HepG2 (cell line): ENCODE data around the gene BICRAL. TPM values are rescaled to one million over a fixed set of nuclear protein-coding genes. Genes with fewer than 3 reads are reported as not detected.

Source experiments
- ADNP ChIP-seq: sonication (generic); formaldehyde crosslinking; IDR thresholded peaks from 2 replicates; pipeline ENCODE4 v1.4.0; 2020; ENCODE audit warnings: missing genetic modification reagents
- CCDC6 ChIP-seq: sonication (generic); formaldehyde crosslinking; IDR thresholded peaks from 2 replicates; pipeline ENCODE4 v1.8.1; 2022; ENCODE audit warnings: mild to moderate bottlenecking, missing genetic modification reagents, moderate library complexity
- HDAC6 ChIP-seq: fragments of 200-600 bp; sonication (generic); IDR thresholded peaks from 2 replicates; pipeline ENCODE4 v1.7.0; 2017; ENCODE audit warnings: mild to moderate bottlenecking, antibody characterized with exemption, low read length, low read depth
- IKZF4 ChIP-seq: sonication (generic); formaldehyde crosslinking; IDR thresholded peaks from 2 replicates; pipeline ENCODE4 v1.5.1; 2020; ENCODE audit warnings: borderline replicate concordance, mild to moderate bottlenecking, low read depth, missing genetic modification reagents; ENCODE audit errors: not compliant biosample characterization
- REPIN1 ChIP-seq: sonication (generic); formaldehyde crosslinking; IDR thresholded peaks from 2 replicates; pipeline ENCODE4 v1.8.0; 2022; ENCODE audit warnings: missing genetic modification reagents, low read depth, mild to moderate bottlenecking, borderline replicate concordance
- ZNF550 ChIP-seq: sonication (generic); formaldehyde crosslinking; IDR thresholded peaks from 2 replicates; pipeline ENCODE4 v1.4.0; 2020; ENCODE audit warnings: mild to moderate bottlenecking, missing genetic modification reagents, borderline replicate concordance
- polyA plus RNA-seq, 8 experiments: library from polyadenylated mRNA; depleted of rRNA in 3 of 8; stranded (reverse) in 7 of 8; unstranded in 1 of 8; fragments of >200 nt; fragmentation: Illumina TruSeq in 4 of 8; extraction: Trizol in 4 of 8; gene quantifications; 2 replicates each; pipeline versions ENCODE4 v1.2.1 to v1.2.3, GENCODE V29; 2011 to 2016; ENCODE audit warnings: low read depth in 4 of 8, missing spikeins in 1 of 8, mixed read lengths in 1 of 8; ENCODE audit not compliant: insufficient read depth in 1 of 8
- total RNA-seq, 5 experiments: library from RNA; depleted of rRNA; stranded (reverse); fragments of >200 nt; fragmentation: Illumina TruSeq; extraction: Trizol; gene quantifications; 2 replicates each; pipeline ENCODE4 v1.2.3, GENCODE V29; 2016; ENCODE audit warnings: low read depth in 1 of 5
- TF ChIP-seq, protein P1 (sequence below): sonication (generic); formaldehyde crosslinking; IDR thresholded peaks from 2 replicates; pipeline ENCODE4 v1.4.0; 2020; ENCODE audit warnings: mild to moderate bottlenecking, missing genetic modification reagents
- TF ChIP-seq, protein P2 (sequence below): sonication (generic); formaldehyde crosslinking; IDR thresholded peaks from 2 replicates; pipeline ENCODE4 v1.4.0; 2020; ENCODE audit warnings: mild to moderate bottlenecking, missing genetic modification reagents
- TF ChIP-seq, protein P3 (sequence below): sonication (generic); formaldehyde crosslinking; IDR thresholded peaks from 2 replicates; pipeline ENCODE4 v1.4.0; 2020; ENCODE audit warnings: missing genetic modification reagents, borderline replicate concordance
- TF ChIP-seq, protein P4 (sequence below): sonication (generic); formaldehyde crosslinking; IDR thresholded peaks from 2 replicates; pipeline ENCODE4 v1.8.0; 2022; ENCODE audit warnings: mild to moderate bottlenecking, missing genetic modification reagents; ENCODE audit not compliant: insufficient replicate concordance
- TF ChIP-seq, protein P5 (sequence below): sonication (generic); formaldehyde crosslinking; conservative IDR thresholded peaks from 2 replicates; pipeline ENCODE4 v1.8.0; 2022; ENCODE audit warnings: missing genetic modification reagents
- TF ChIP-seq, protein P6 (sequence below): sonication (generic); formaldehyde crosslinking; IDR thresholded peaks from 2 replicates; pipeline ENCODE4 v1.5.1; 2020; ENCODE audit warnings: mild to moderate bottlenecking, missing genetic modification reagents, moderate library complexity

The BICRAL gene
- total and polyA plus RNA-seq, 2 of the 13 experiments (the other 11 are each of a cell fraction or from before 2014, with no cell fraction given): 5.0 to 13.5 TPM

DNA sequence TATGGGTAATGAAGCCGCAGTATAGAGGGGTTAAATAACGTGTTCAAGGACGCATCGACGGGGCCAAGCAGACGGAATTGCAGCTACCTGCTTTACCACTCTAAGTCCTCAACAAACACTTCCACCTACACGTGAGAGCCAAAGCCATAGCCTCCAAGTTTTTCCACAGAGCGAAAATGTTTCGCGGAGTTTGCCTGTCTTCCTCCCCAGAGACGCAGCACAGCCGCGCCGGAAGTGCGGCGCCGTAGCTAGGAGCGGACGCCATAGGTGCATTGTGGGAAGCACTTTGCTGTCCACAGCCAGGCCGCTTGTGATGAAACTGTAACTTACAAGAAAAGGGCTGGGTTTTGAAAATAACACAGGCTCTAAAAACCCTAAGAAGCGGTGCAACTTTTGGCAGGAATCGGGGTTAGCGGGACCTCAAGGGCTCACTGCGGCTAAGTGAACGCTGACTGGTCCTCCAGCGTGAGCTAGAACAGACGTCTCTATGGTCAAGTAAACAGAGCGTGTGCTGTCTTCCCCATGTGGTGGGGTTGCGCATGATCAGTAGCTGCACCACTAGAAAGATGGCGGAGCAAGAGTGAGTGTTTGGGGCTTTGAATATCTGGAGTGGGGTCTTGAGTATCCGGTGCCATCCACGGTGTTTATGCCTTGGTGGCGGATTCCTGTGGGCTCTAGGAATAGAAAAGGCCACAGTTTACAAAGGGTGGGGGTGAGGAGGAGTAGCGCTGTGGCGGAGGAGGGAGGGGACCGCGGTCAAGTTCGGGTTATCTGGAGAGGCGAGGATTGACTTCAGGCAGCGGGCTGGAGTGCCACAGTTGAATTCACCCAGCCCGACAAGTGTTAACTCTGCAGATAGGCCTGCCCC, 97.8 kb downstream of the BICRAL start, which contains the start of gene RPL7L1 (continued):
- TF ChIP-seq, protein P1, sequence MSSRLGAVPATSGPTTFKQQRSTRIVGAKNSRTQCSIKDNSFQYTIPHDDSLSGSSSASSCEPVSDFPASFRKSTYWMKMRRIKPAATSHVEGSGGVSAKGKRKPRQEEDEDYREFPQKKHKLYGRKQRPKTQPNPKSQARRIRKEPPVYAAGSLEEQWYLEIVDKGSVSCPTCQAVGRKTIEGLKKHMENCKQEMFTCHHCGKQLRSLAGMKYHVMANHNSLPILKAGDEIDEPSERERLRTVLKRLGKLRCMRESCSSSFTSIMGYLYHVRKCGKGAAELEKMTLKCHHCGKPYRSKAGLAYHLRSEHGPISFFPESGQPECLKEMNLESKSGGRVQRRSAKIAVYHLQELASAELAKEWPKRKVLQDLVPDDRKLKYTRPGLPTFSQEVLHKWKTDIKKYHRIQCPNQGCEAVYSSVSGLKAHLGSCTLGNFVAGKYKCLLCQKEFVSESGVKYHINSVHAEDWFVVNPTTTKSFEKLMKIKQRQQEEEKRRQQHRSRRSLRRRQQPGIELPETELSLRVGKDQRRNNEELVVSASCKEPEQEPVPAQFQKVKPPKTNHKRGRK: no peak
- TF ChIP-seq, protein P2, sequence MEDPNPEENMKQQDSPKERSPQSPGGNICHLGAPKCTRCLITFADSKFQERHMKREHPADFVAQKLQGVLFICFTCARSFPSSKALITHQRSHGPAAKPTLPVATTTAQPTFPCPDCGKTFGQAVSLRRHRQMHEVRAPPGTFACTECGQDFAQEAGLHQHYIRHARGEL (CRISPR knock-in tag): no peak
- no peak for TF ChIP-seq ADNP
- TF ChIP-seq, protein P3, sequence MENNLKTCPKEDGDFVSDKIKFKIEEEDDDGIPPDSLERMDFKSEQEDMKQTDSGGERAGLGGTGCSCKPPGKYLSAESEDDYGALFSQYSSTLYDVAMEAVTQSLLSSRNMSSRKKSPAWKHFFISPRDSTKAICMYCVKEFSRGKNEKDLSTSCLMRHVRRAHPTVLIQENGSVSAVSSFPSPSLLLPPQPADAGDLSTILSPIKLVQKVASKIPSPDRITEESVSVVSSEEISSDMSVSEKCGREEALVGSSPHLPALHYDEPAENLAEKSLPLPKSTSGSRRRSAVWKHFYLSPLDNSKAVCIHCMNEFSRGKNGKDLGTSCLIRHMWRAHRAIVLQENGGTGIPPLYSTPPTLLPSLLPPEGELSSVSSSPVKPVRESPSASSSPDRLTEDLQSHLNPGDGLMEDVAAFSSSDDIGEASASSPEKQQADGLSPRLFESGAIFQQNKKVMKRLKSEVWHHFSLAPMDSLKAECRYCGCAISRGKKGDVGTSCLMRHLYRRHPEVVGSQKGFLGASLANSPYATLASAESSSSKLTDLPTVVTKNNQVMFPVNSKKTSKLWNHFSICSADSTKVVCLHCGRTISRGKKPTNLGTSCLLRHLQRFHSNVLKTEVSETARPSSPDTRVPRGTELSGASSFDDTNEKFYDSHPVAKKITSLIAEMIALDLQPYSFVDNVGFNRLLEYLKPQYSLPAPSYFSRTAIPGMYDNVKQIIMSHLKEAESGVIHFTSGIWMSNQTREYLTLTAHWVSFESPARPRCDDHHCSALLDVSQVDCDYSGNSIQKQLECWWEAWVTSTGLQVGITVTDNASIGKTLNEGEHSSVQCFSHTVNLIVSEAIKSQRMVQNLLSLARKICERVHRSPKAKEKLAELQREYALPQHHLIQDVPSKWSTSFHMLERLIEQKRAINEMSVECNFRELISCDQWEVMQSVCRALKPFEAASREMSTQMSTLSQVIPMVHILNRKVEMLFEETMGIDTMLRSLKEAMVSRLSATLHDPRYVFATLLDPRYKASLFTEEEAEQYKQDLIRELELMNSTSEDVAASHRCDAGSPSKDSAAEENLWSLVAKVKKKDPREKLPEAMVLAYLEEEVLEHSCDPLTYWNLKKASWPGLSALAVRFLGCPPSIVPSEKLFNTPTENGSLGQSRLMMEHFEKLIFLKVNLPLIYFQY (CRISPR knock-in tag): peak; percentile 36
- no peak for TF ChIP-seq IKZF4
- TF ChIP-seq CCDC6 (CRISPR knock-in tag): no peak
- peak; percentile 82; the same call in 1 of the 2 replicates for TF ChIP-seq REPIN1
- TF ChIP-seq, protein P4, sequence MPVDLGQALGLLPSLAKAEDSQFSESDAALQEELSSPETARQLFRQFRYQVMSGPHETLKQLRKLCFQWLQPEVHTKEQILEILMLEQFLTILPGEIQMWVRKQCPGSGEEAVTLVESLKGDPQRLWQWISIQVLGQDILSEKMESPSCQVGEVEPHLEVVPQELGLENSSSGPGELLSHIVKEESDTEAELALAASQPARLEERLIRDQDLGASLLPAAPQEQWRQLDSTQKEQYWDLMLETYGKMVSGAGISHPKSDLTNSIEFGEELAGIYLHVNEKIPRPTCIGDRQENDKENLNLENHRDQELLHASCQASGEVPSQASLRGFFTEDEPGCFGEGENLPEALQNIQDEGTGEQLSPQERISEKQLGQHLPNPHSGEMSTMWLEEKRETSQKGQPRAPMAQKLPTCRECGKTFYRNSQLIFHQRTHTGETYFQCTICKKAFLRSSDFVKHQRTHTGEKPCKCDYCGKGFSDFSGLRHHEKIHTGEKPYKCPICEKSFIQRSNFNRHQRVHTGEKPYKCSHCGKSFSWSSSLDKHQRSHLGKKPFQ: no peak
- TF ChIP-seq, protein P5, sequence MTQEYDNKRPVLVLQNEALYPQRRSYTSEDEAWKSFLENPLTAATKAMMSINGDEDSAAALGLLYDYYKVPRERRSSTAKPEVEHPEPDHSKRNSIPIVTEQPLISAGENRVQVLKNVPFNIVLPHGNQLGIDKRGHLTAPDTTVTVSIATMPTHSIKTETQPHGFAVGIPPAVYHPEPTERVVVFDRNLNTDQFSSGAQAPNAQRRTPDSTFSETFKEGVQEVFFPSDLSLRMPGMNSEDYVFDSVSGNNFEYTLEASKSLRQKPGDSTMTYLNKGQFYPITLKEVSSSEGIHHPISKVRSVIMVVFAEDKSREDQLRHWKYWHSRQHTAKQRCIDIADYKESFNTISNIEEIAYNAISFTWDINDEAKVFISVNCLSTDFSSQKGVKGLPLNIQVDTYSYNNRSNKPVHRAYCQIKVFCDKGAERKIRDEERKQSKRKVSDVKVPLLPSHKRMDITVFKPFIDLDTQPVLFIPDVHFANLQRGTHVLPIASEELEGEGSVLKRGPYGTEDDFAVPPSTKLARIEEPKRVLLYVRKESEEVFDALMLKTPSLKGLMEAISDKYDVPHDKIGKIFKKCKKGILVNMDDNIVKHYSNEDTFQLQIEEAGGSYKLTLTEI (CRISPR knock-in tag): no peak
- no peak for TF ChIP-seq ZNF550
- no peak for TF ChIP-seq HDAC6
- TF ChIP-seq, protein P6, sequence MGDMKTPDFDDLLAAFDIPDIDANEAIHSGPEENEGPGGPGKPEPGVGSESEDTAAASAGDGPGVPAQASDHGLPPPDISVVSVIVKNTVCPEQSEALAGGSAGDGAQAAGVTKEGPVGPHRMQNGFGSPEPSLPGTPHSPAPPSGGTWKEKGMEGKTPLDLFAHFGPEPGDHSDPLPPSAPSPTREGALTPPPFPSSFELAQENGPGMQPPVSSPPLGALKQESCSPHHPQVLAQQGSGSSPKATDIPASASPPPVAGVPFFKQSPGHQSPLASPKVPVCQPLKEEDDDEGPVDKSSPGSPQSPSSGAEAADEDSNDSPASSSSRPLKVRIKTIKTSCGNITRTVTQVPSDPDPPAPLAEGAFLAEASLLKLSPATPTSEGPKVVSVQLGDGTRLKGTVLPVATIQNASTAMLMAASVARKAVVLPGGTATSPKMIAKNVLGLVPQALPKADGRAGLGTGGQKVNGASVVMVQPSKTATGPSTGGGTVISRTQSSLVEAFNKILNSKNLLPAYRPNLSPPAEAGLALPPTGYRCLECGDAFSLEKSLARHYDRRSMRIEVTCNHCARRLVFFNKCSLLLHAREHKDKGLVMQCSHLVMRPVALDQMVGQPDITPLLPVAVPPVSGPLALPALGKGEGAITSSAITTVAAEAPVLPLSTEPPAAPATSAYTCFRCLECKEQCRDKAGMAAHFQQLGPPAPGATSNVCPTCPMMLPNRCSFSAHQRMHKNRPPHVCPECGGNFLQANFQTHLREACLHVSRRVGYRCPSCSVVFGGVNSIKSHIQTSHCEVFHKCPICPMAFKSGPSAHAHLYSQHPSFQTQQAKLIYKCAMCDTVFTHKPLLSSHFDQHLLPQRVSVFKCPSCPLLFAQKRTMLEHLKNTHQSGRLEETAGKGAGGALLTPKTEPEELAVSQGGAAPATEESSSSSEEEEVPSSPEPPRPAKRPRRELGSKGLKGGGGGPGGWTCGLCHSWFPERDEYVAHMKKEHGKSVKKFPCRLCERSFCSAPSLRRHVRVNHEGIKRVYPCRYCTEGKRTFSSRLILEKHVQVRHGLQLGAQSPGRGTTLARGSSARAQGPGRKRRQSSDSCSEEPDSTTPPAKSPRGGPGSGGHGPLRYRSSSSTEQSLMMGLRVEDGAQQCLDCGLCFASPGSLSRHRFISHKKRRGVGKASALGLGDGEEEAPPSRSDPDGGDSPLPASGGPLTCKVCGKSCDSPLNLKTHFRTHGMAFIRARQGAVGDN (CRISPR knock-in tag): peak; percentile 97
